Parathyroid adenoma (tissue), 2 donors: ENCODE results near the gene PPP1CC.
A peak's percentile ranks its signal among the peaks of the same experiment; 100 is the strongest.

Source experiments
- H2AFZ ChIP-seq: fragments of 300-600 bp; sonication (generic); one replicate; pipeline ENCODE4 v1.7.0; 2017; ENCODE audit warnings: antibody characterized with exemption, mild to moderate bottlenecking
- H3K27ac ChIP-seq: fragments of 300-600 bp; sonication (generic); one replicate; pipeline ENCODE4 v1.7.0; 2017
- H3K27me3 ChIP-seq: fragments of 300-600 bp; sonication (generic); one replicate; pipeline ENCODE4 v1.7.0; 2017; ENCODE audit warnings: low read length; ENCODE audit not compliant: control insufficient read depth, insufficient read depth
- H3K36me3 ChIP-seq: fragments of 300-600 bp; sonication (generic); one replicate; pipeline ENCODE4 v1.7.0; 2017; ENCODE audit warnings: low read length; ENCODE audit not compliant: control insufficient read depth, insufficient read depth
- H3K4me1 ChIP-seq: fragments of 300-600 bp; sonication (generic); one replicate; pipeline ENCODE4 v1.7.0; 2017; ENCODE audit warnings: control low read depth
- H3K4me2 ChIP-seq: fragments of 300-600 bp; sonication (generic); one replicate; pipeline ENCODE4 v1.7.0; 2017; ENCODE audit warnings: low read length
- H3K4me3 ChIP-seq: fragments of 300-600 bp; sonication (generic); one replicate; pipeline ENCODE4 v1.7.0; 2017; ENCODE audit warnings: low read depth, low read length
- H3K79me2 ChIP-seq: fragments of 300-600 bp; sonication (generic); one replicate; pipeline ENCODE4 v1.7.0; 2017; ENCODE audit warnings: control low read depth
- H3K9ac ChIP-seq: fragments of 300-600 bp; sonication (generic); one replicate; pipeline ENCODE4 v1.7.0; 2017; ENCODE audit warnings: mild to moderate bottlenecking
- H3K9me3 ChIP-seq: fragments of 300-600 bp; sonication (generic); one replicate; pipeline ENCODE4 v1.7.0; 2017; ENCODE audit warnings: low read length; ENCODE audit not compliant: control insufficient read depth
- TF ChIP-seq, protein P1 (sequence below): fragments of 300-600 bp; sonication (generic); IDR thresholded peaks from one replicate; pipeline ENCODE4 v1.7.0; 2017; ENCODE audit warnings: antibody characterized with exemption, mild to moderate bottlenecking
- donor health status: primary hyperparathyroidism.

Gene PPP1CC

DNA sequence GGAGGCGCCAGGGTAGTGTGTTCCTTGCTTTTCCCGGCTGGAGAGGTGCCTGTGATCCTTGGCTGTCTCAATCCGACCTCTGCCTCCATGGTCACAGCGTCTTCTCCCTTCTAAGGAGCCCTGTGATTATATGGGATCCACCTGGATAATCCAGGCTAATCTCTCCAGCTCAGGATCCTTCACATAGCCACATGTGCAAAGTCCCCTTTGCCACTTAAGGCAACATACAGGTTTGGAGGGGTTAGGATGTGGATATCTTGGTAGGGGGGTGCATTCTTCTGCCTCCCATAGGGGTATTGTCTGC is 52.6 kb downstream of the PPP1CC start:
- TF ChIP-seq, protein P1, sequence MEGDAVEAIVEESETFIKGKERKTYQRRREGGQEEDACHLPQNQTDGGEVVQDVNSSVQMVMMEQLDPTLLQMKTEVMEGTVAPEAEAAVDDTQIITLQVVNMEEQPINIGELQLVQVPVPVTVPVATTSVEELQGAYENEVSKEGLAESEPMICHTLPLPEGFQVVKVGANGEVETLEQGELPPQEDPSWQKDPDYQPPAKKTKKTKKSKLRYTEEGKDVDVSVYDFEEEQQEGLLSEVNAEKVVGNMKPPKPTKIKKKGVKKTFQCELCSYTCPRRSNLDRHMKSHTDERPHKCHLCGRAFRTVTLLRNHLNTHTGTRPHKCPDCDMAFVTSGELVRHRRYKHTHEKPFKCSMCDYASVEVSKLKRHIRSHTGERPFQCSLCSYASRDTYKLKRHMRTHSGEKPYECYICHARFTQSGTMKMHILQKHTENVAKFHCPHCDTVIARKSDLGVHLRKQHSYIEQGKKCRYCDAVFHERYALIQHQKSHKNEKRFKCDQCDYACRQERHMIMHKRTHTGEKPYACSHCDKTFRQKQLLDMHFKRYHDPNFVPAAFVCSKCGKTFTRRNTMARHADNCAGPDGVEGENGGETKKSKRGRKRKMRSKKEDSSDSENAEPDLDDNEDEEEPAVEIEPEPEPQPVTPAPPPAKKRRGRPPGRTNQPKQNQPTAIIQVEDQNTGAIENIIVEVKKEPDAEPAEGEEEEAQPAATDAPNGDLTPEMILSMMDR: no peak
- Histone ChIP-seq H3K27ac (no peak overlapping the region), H3K9ac (no peak overlapping the region), H3K4me3 (no peak overlapping the region), H2AFZ (no peak overlapping the region), H3K27me3 (no peaks in the 10 kb centered on the region), H3K4me2 (no peak overlapping the region), H3K79me2 (no peaks in the 10 kb centered on the region), H3K36me3 (no peaks in the 10 kb centered on the region), H3K4me1 (no peaks in the 10 kb centered on the region), H3K9me3 (no peaks in the 10 kb centered on the region)

DNA sequence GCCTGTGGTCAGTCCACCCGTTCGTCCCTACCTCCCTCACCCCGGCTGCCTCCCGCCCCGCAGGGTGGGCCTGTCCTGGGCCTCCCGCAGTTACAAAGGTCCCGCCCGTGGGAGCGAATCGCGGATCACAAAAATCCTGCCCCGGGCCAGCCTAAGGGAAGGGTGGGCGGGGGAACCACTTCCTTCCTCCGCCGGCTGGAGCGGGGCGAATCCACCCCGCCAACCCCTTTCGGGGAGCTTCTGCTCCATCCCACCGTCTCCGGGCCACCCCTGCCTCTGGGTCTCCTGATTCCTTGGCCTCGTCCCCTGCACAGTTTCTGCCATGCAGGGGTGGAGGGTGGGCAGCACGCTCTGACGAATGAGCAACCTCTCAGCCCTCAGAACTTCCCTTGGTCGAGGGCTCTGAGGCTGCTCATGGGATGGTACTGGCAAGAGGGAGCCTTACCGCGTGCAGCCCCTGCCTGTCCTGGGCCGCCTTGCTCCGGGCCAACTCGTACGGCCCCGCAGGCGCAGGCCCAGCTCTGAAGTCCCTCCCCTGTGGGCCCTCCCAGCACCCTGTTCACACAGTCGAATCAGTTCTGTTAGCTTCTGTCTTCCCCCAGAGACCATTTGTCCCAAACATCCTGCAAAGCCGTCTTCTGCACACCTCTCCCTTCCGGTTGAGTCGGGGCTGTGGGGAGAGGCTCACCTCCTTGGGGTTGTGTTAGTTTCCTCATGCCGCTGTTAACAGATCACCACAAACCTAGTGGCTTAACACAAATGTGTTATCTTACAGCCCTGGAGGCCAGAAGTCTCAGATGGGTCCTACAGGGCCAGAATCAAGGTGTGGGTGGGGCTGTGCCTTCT is 53.2 kb downstream of the PPP1CC start:
- no peaks in the 10 kb centered on the region for H3K36me3 ChIP-seq
- TF ChIP-seq, protein P1: no peak
- peak overlapping the region; percentile 56 for H2AFZ ChIP-seq
- no peak overlapping the region for H3K9ac ChIP-seq
- no peaks in the 10 kb centered on the region for H3K79me2 ChIP-seq
- no peaks in the 10 kb centered on the region for H3K9me3 ChIP-seq
- no peaks in the 10 kb centered on the region for H3K4me1 ChIP-seq
- no peak overlapping the region for H3K27ac ChIP-seq
- no peak overlapping the region for H3K4me3 ChIP-seq
- peak overlapping the region; percentile 4 for H3K4me2 ChIP-seq
- no peaks in the 10 kb centered on the region for H3K27me3 ChIP-seq

DNA sequence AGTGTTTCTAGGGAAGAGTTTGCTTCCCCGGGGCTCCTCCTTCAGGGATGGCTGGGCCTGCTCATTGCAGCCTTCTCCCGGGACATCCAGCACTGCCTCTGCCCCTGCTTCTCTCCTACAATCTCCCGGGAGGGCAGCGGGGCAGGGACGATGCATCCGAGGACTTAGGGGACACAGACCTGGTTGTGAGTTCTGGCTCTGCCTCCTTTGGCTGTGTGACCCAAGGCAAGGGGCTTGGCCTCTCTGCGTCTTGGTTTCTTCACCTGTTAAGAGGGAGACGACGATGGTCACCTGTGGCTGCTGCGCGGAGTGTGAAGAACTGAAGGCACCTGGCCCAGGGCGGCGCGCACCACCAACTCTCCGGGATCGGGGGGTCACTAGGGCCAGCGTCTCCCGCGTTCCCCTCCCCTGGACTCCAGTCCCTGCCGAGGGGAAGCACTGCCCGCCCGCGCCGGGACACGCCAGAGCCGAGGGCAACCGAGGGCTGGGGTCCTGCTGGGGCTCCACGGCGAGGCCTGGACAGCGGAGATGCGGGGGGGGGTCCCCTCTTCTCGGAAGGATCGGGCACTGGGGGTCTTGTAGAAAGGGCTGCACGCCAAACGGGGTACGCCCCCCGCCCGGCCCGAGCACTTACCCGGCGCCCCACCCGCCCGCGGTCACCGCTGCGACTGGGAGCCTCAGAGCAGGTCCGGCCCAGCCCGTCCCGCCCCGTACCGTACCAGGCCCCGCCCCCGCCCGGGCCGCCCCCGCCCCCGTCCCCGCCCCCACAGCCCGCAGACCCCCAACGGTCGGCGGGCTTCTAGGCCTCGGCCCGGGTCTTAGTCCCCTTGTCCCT is 54.0 kb downstream of the PPP1CC start, which contains the start of gene HVCN1:
HVCN1 (minus strand) TSS at position 670 of the 835 bp plus-strand sequence. CDS start 5,870 bp downstream, outside the sequence.
- H3K4me2 ChIP-seq: peak within 1 kb of the TSS; percentile 65
- TF ChIP-seq, protein P1: no peak
- H3K27ac ChIP-seq: no peak within 1 kb of the TSS
- peak within 1 kb of the TSS; percentile 3 for H3K4me3 ChIP-seq
- H3K79me2 ChIP-seq: no peaks in the 10 kb centered on the region
- H3K9me3 ChIP-seq: no peaks in the 10 kb centered on the region
- no peaks in the 10 kb centered on the region for H3K27me3 ChIP-seq
- no peaks in the 10 kb centered on the region for H3K4me1 ChIP-seq
- H3K9ac ChIP-seq: no peak within 1 kb of the TSS
- H3K36me3 ChIP-seq: no peaks in the 10 kb centered on the region
- peak within 1 kb of the TSS; percentile 64 for H2AFZ ChIP-seq

DNA sequence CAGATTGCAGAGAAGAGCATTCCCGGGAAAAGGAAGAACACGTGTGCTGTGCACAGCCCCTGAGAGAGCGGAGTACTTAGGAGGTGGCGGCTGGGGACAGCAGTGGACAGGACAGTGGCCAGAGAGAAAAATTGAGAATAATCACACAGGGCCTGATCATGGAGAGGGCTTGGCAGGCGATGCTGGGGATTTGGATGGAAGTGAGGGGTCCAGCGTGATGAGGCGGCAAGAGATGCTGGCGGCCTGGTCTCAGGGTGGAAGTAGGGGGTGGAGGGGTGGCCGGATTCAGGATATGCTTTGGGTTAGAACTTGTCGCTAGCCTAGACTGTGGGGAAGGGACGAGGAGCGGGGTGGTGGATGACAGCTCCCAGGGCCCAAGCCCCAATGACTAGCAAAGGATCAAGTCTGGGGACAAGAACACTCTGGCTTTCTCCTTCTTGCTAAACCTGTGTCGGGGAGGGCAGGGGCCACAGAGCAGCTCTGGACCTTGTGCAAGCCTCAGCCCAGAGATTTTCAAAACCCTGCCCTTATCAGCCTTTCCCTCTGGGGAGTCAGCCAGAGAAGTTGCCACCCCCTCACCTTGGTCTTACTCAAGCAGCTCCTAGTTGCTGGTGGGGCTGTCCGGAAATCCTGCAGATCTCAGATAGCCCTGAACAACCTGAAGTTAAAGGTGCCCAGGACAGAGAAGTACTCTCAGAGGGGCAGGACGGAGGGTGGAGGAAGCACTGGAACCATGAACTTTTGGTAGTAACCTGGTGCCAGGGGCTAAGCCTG is 55.1 kb downstream of the PPP1CC start:
- Histone ChIP-seq H3K9ac (no peak overlapping the region), H3K4me1 (no peaks in the 10 kb centered on the region), H3K27ac (no peak overlapping the region), H3K36me3 (no peaks in the 10 kb centered on the region), H3K4me2 (no peak overlapping the region), H3K27me3 (no peaks in the 10 kb centered on the region), H3K4me3 (no peak overlapping the region), H3K79me2 (no peaks in the 10 kb centered on the region), H3K9me3 (no peaks in the 10 kb centered on the region), H2AFZ (no peak overlapping the region)
- TF ChIP-seq, protein P1: no peak
